Measurements from ENCODE around the gene STARD13. TPM values are rescaled to one million over a fixed set of nuclear protein-coding genes. Genes with fewer than 3 reads are reported as not detected.

The STARD13 gene
- polyA plus RNA-seq, 1 experiment, result 21.2 TPM

DNA sequence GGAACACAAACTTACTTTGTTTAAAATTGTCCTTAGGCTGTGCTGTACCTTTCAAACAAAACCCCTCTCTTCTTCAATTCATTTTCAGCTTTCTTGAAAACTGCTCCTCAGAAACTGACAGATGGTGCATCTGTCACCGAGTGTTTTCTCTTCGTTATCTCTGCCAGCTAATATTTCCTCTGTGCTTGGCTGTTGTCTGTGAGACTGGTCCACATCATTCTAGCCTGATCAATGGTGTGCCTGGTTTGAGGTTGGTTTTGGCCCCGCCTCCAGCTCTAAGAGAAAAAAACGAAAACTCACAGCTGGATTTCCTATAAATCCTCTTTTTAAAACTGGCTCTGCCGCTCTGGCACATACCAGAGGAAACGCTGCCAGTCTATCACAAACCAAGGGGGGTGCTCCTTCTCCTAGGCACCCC is 79.7 kb downstream of the STARD13 start:
- Histone ChIP-seq H3K4me3 (ENCODE audit: low read depth, low read length) (no peak overlapping the region), H3K36me3 (ENCODE audit: control insufficient read depth, insufficient read depth, low read length) (peaks cover 2% of the 10 kb centered on the region; the same call in 1 of the 2 replicates), H3K27me3 (ENCODE audit: control insufficient read depth, insufficient read depth, low read length) (no peaks in the 10 kb centered on the region)
- DNase-seq (ENCODE audit: low read depth), result no peak
- ChIA-PET POLR2A (interaction anchor here (0.5 to 0.6 kb wide), 2 partner anchors 85 to 858 kb away, joined by 3 to 4 read pairs; no protein-coding TSS in a partner anchor), CTCF (interaction anchor here (0.6 to 1.2 kb wide), 3 partner anchors 16 to 392 kb away, joined by 3 to 4 read pairs (median 3); no protein-coding TSS in a partner anchor)
- TF ChIP-seq, protein P1, sequence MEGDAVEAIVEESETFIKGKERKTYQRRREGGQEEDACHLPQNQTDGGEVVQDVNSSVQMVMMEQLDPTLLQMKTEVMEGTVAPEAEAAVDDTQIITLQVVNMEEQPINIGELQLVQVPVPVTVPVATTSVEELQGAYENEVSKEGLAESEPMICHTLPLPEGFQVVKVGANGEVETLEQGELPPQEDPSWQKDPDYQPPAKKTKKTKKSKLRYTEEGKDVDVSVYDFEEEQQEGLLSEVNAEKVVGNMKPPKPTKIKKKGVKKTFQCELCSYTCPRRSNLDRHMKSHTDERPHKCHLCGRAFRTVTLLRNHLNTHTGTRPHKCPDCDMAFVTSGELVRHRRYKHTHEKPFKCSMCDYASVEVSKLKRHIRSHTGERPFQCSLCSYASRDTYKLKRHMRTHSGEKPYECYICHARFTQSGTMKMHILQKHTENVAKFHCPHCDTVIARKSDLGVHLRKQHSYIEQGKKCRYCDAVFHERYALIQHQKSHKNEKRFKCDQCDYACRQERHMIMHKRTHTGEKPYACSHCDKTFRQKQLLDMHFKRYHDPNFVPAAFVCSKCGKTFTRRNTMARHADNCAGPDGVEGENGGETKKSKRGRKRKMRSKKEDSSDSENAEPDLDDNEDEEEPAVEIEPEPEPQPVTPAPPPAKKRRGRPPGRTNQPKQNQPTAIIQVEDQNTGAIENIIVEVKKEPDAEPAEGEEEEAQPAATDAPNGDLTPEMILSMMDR (IDR thresholded peaks at IDR 0.05; ENCODE audit: insufficient read depth, low read depth, low read length), result no peak

DNA sequence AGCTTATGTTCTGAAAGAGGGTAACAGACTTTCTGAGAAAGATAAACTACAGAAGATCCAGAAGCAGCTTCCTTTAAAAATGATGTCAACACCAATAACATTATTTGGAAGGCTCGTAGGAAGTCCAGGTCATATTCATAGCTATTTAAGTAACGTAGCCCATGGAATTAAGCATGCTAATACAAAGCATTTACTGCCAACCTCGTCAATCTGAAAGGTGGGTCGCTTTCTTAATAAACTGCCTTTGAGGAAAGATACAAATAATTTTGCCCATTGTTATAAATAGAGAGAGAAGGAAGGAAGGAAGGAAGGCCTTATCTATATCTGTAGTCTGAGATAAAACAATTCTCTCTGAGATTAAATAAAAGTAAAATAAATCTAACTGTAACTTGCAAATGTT is 80.3 kb downstream of the STARD13 start:
- TF ChIP-seq, protein P1 (IDR thresholded peaks at IDR 0.05; ENCODE audit: insufficient read depth, low read depth, low read length), result no peak
- ChIA-PET CTCF (interaction anchor here (0.6 to 1.8 kb wide), 3 partner anchors 16 to 334 kb away, joined by 3 to 5 read pairs (median 3); no protein-coding TSS in a partner anchor), POLR2A (interaction anchor here (0.5 to 0.6 kb wide), 2 partner anchors 86 to 859 kb away, joined by 3 to 4 read pairs; no protein-coding TSS in a partner anchor)

DNA sequence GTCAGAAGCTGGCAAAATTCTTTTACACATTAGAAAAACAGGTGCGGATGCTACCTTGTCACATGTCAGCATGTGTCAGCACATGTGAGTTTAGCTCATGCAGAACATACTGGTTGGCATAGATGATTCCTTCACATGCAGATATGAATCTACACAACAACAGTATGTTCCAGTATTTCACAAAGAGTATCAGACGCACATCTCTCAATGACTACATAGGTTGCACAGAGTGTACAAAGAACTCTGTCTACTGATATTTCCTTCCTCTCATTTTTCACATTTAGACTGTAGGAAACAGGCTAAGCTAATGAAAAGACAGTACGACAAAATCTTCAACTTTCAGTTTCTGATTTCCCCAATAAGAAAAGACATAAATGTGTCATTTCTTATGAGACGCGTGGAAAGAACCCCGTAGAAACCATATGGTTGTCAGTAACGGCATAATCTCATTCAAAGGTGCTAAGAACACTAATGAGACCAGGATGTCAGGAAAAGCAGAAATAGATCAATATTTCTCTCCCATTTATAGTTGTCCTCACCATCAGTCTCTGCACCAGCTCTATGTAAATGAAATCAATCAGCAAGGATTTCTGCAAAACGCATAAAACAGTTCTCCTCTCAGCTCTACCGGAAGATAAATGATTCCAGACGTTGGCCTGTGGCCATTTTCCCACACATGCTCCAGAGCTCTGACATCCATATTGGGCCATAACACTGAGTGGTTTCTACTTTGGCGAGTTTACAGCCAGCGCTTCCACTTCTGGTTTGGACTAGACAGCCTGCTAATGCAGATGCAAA is 81.2 kb downstream of the STARD13 start:
- ChIA-PET POLR2A (interaction anchor here (0.7 kb wide), 1 partner anchor 873 kb away, joined by 5 read pairs; no protein-coding TSS in a partner anchor), CTCF (interaction anchor here (1.2 to 1.8 kb wide), 2 partner anchors 15 to 19 kb away, joined by 3 to 5 read pairs; no protein-coding TSS in a partner anchor)
- Histone ChIP-seq H3K36me3 (ENCODE audit: control insufficient read depth, insufficient read depth, low read length) (peaks cover 2% of the 10 kb centered on the region; the same call in 1 of the 2 replicates), H3K4me3 (ENCODE audit: low read depth, low read length) (peak overlapping the region; percentile 25), H3K27me3 (ENCODE audit: control insufficient read depth, insufficient read depth, low read length) (no peaks in the 10 kb centered on the region)
- TF ChIP-seq, protein P1 (IDR thresholded peaks at IDR 0.05; ENCODE audit: insufficient read depth, low read depth, low read length), result no peak
- peak; percentile 82 for DNase-seq (ENCODE audit: low read depth)

More for the DNA sequence above, 80.3 kb downstream of the STARD13 start:
- H3K27me3 ChIP-seq (ENCODE audit: control insufficient read depth, insufficient read depth, low read length), result no peaks in the 10 kb centered on the region
- H3K36me3 ChIP-seq (ENCODE audit: control insufficient read depth, insufficient read depth, low read length), result peaks cover 2% of the 10 kb centered on the region; the same call in 1 of the 2 replicates
- DNase-seq (ENCODE audit: low read depth), result no peak
- no peak overlapping the region for H3K4me3 ChIP-seq (ENCODE audit: low read depth, low read length)

DNA sequence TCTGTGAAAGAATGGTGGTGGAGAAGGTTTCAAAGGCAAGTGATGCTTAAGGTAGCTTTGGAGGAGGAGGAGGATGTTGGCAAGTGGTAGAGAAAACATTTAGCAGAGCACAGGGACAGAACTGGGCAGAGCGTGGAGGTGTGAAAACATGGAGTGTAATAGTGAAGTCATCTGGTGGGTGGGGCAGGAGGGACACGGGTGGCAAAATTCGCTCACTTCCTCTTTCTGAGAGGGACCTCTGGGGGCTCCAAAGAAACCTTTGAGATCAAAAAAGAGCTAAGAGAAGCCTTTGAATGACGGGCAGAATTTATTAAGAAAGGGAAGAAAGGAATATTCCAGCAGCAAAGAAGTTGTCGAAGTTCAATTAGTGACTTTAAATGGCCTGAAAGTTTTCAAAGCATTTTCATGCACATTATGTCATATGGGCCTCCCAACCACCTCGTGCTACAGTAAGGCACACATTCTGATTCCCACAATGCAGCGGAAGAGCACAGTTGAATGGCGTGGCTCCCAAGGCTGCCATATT is 82.8 kb downstream of the STARD13 start:
- Histone ChIP-seq H3K27me3 (ENCODE audit: control insufficient read depth, insufficient read depth, low read length) (no peaks in the 10 kb centered on the region), H3K4me3 (ENCODE audit: low read depth, low read length) (no peak overlapping the region), H3K36me3 (ENCODE audit: control insufficient read depth, insufficient read depth, low read length) (no peaks in the 10 kb centered on the region)
- TF ChIP-seq, protein P1 (IDR thresholded peaks at IDR 0.05; ENCODE audit: insufficient read depth, low read depth, low read length), result no peak
- no peak for DNase-seq (ENCODE audit: low read depth)
- POLR2A ChIA-PET, result no interaction called here
- CTCF ChIA-PET, result no interaction called here

DNA sequence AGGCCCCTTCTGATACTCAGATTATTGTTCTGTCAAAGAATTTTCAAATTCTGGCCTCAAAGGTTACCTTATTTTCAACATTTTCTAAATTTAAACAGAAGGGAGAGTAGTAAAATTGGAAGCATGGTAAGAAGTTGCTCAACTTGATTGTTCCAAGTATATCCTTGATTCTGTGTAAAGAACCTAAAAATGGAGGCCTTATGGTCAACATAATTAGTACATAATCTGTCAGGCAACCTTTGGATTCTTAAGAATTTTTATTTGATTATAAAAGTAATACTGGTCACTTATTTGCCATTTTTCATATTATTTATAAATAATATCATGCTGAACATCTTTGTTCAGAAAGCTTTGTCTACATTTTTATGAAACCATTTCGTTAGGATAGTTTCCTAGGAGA is 83.9 kb downstream of the STARD13 start:
- Histone ChIP-seq H3K4me3 (ENCODE audit: low read depth, low read length) (no peak overlapping the region), H3K36me3 (ENCODE audit: control insufficient read depth, insufficient read depth, low read length) (no peaks in the 10 kb centered on the region), H3K27me3 (ENCODE audit: control insufficient read depth, insufficient read depth, low read length) (no peaks in the 10 kb centered on the region)
- no peak for DNase-seq (ENCODE audit: low read depth)
- ChIA-PET POLR2A (interaction anchor here (0.7 kb wide), 1 partner anchor 62 kb away, joined by 3 read pairs; no protein-coding TSS in a partner anchor), CTCF (interaction anchor here (1.0 to 1.3 kb wide), 2 partner anchors 10 to 12 kb away, joined by 3 to 4 read pairs; no protein-coding TSS in a partner anchor)
- TF ChIP-seq, protein P1 (IDR thresholded peaks at IDR 0.05; ENCODE audit: insufficient read depth, low read depth, low read length), result no peak

Data from BJ (cell line).